Measurements from ENCODE around the gene AHI1. TPM values are rescaled to one million over a fixed set of nuclear protein-coding genes. Genes with fewer than 3 reads are reported as not detected.

The AHI1 gene
- total and polyA plus RNA-seq, 2 of the 13 experiments (the other 11 are each of a cell fraction or from before 2014, with no cell fraction given), result 7.2 to 18.6 TPM

- TF ChIP-seq AGO2 (optimal IDR thresholded peaks at IDR 0.05; ENCODE audit: low read depth, low read length), result no peak
- TF ChIP-seq ZHX2 (IDR thresholded peaks at IDR 0.05; ENCODE audit: low read depth), result no peak
- TF ChIP-seq ZHX2 (CRISPR knock-in tag; IDR thresholded peaks at IDR 0.05; ENCODE audit: borderline replicate concordance), result no peak
- no peak for TF ChIP-seq TSC22D2 (CRISPR knock-in tag; IDR thresholded peaks at IDR 0.05; ENCODE audit: borderline replicate concordance)
- no peak for TF ChIP-seq JUND (CRISPR knock-in tag; IDR thresholded peaks at IDR 0.05)
- TF ChIP-seq ZNF292 (CRISPR knock-in tag; IDR thresholded peaks at IDR 0.05; ENCODE audit: borderline replicate concordance, low read depth), result no peak
- TF ChIP-seq ZNF564 (CRISPR knock-in tag; IDR thresholded peaks at IDR 0.05), result no peak
- TF ChIP-seq SOX13 (IDR thresholded peaks at IDR 0.05), result no peak
- TF ChIP-seq SOX13 (CRISPR knock-in tag; conservative IDR thresholded peaks at IDR 0.05 in 1 of 2, IDR thresholded peaks at IDR 0.05 in 1 of 2), result no peak
- no peak for TF ChIP-seq ZBTB3 (CRISPR knock-in tag; IDR thresholded peaks at IDR 0.05; ENCODE audit: borderline replicate concordance, low read depth)
- TF ChIP-seq ZNF777 (CRISPR knock-in tag; IDR thresholded peaks at IDR 0.05), result no peak
- no peak for TF ChIP-seq ZNF816 (CRISPR knock-in tag; IDR thresholded peaks at IDR 0.05; ENCODE audit: borderline replicate concordance)
These were observed 9.5 kb downstream of the AHI1 start (continued) for GRCh38 chr6:135488023-135488422.
